T-helper 1 cell treated with Interleukin-12 subunit alpha and Interleukin-12 subunit beta and Interleukin-4 antibody, amounts not matched to agents 30 μg/mL and 1 μg/mL, for 36 hours (primary cell): ENCODE measurements around the gene WNT5B.
"Not testable (repeated sequence)": the region's sequence is repeated elsewhere in the genome, so short reads cannot be mapped to it uniquely, and the experiment has no call there.

Source experiments
- H3K27ac Mint-ChIP-seq: one replicate; pipeline ENCODE4 v1.8.0; 2021; ENCODE audit warnings: mild to moderate bottlenecking, mixed read lengths
- H3K27me3 Mint-ChIP-seq: one replicate; pipeline ENCODE4 v1.8.0; 2021; ENCODE audit warnings: low read depth, mixed read lengths
- H3K36me3 Mint-ChIP-seq: one replicate; pipeline ENCODE4 v1.8.0; 2021; ENCODE audit warnings: low read depth, mixed read lengths
- H3K4me1 Mint-ChIP-seq: one replicate; pipeline ENCODE4 v1.8.0; 2021; ENCODE audit warnings: low read depth, mixed read lengths
- H3K4me3 Mint-ChIP-seq: one replicate; pipeline ENCODE4 v1.8.0; 2021; ENCODE audit warnings: mild to moderate bottlenecking, moderate library complexity, mixed read lengths
- H3K9me3 Mint-ChIP-seq: one replicate; pipeline ENCODE4 v1.8.0; 2021; ENCODE audit warnings: mixed read lengths

Gene WNT5B

GRCh38 chr12:1692895-1693610 is 64.0 kb downstream of the WNT5B start:
- H3K4me3 Mint-ChIP-seq, result no peak overlapping the region
- H3K9me3 Mint-ChIP-seq, result no peaks in the 10 kb centered on the region
- no peaks in the 10 kb centered on the region for H3K27me3 Mint-ChIP-seq
- H3K36me3 Mint-ChIP-seq, result peaks cover 11% of the 10 kb centered on the region
- H3K27ac Mint-ChIP-seq, result no peak overlapping the region
- H3K4me1 Mint-ChIP-seq, result peaks cover 50% of the 10 kb centered on the region

GRCh38 chr12:1695097-1695496 is 66.1 kb downstream of the WNT5B start:
- H3K36me3 Mint-ChIP-seq, result peaks cover 11% of the 10 kb centered on the region
- H3K9me3 Mint-ChIP-seq, H3K4me3 Mint-ChIP-seq, H3K27me3 Mint-ChIP-seq, H3K27ac Mint-ChIP-seq: not testable (repeated sequence)
- H3K4me1 Mint-ChIP-seq, result peaks cover 47% of the 10 kb centered on the region

- H3K27me3 Mint-ChIP-seq, result no peaks in the 10 kb centered on the region
- no peaks in the 10 kb centered on the region for H3K9me3 Mint-ChIP-seq
- H3K27ac Mint-ChIP-seq, result no peak overlapping the region
- H3K4me3 Mint-ChIP-seq, result no peak overlapping the region
- H3K4me1 Mint-ChIP-seq, result peaks cover 40% of the 10 kb centered on the region
- H3K36me3 Mint-ChIP-seq, result peaks cover 11% of the 10 kb centered on the region
Measured at GRCh38 chr12:1695886-1696670, 67.0 kb downstream of the WNT5B start.

- Mint-ChIP-seq H3K9me3 (no peaks in the 10 kb centered on the region), H3K36me3 (peaks cover 7% of the 10 kb centered on the region), H3K27me3 (no peaks in the 10 kb centered on the region), H3K4me3 (no peak overlapping the region), H3K4me1 (peaks cover 36% of the 10 kb centered on the region), H3K27ac (no peak overlapping the region)
Measured at GRCh38 chr12:1696800-1697199, 67.8 kb downstream of the WNT5B start.
